Activated CD8-positive, alpha-beta memory T cell treated with anti-CD3 and anti-CD28 coated beads for 48 hours (primary cell): Measurements from ENCODE around the gene ZNF749.
"Not testable (repeated sequence)": the region's sequence is repeated elsewhere in the genome, so short reads cannot be mapped to it uniquely, and the experiment has no call there.

Experiments
- DNase-seq, 3 experiments: peaks; one replicate each; pipeline ENCODE4 v3.0.0-alpha.2; 2020; ENCODE audit warnings: low read depth in 2 of 3, low spot score in 2 of 3

The ZNF749 gene

GRCh38 chr19:57465680-57466381 lies 30.7 kb downstream of the ZNF749 start:
- no peak for DNase-seq

GRCh38 chr19:57466489-57466888 lies 31.4 kb downstream of the ZNF749 start:
- DNase-seq: no peak

GRCh38 chr19:57473646-57474045 lies 38.5 kb downstream of the ZNF749 start:
- DNase-seq: no peak

GRCh38 chr19:57477191-57478008 lies 42.3 kb downstream of the ZNF749 start, which contains the start of gene ZNF772:
ZNF772 (minus strand) TSS chr19:57477566; CDS start chr19:57477309, 257 bp downstream.
- peak; percentile 24 to 54 (median 54) for DNase-seq

GRCh38 chr19:57487477-57488298 lies 52.6 kb downstream of the ZNF749 start, which contains the start of gene ZNF419:
ZNF419 (plus strand) TSS chr19:57487750; CDS start chr19:57487951, 201 bp downstream.
- DNase-seq: peak; percentile 59 to 76 (median 72)

GRCh38 chr19:57488299-57488644 lies 53.1 kb downstream of the ZNF749 start:
- not testable (repeated sequence) for DNase-seq
